Osteocyte (in vitro differentiated cells): ENCODE data around the gene PRMT5. TPM values are rescaled to one million over a fixed set of nuclear protein-coding genes. Genes with fewer than 3 reads are reported as not detected.
A peak's percentile ranks its signal among the peaks of the same experiment; 100 is the strongest.

ENCODE experiments used
- DNase-seq: peaks from one replicate; pipeline ENCODE4 v3.0.0; 2021; ENCODE audit warnings: mixed read lengths; ENCODE audit not compliant: unreplicated experiment; ENCODE audit errors: extremely low spot score
- H3K27ac Mint-ChIP-seq: one replicate; pipeline ENCODE4 v1.8.0; 2021; ENCODE audit warnings: mild to moderate bottlenecking, mixed read lengths; ENCODE audit not compliant: unreplicated experiment
- H3K27me3 Mint-ChIP-seq: one replicate; pipeline ENCODE4 v1.8.0; 2021; ENCODE audit warnings: mixed read lengths; ENCODE audit not compliant: unreplicated experiment
- H3K36me3 Mint-ChIP-seq: one replicate; pipeline ENCODE4 v1.8.0; 2021; ENCODE audit warnings: mixed read lengths; ENCODE audit not compliant: unreplicated experiment
- H3K4me1 Mint-ChIP-seq: one replicate; pipeline ENCODE4 v1.8.0; 2021; ENCODE audit warnings: mixed read lengths; ENCODE audit not compliant: unreplicated experiment
- H3K4me3 Mint-ChIP-seq: one replicate; pipeline ENCODE4 v1.8.0; 2021; ENCODE audit warnings: mild to moderate bottlenecking, moderate library complexity, mixed read lengths; ENCODE audit not compliant: unreplicated experiment
- H3K9me3 Mint-ChIP-seq: one replicate; pipeline ENCODE4 v1.8.0; 2021; ENCODE audit warnings: mixed read lengths; ENCODE audit not compliant: unreplicated experiment
- CTCF ChIP-seq: fragments of 200-600 bp; sonication (generic); IDR thresholded peaks from 2 replicates; pipeline ENCODE4 v1.5.0; 2021; ENCODE audit warnings: antibody characterized with exemption, mild to moderate bottlenecking, moderate library complexity
- total RNA-seq: library from RNA; stranded (reverse); gene quantifications from 2 replicates; pipeline ENCODE4 v1.2.1, GENCODE V29; 2021

PRMT5 gene
- total RNA-seq, 1 donor from 2014 or later, result 68.4 TPM

- Mint-ChIP-seq H3K9me3 (no peaks in the 10 kb centered on the region), H3K27me3 (no peaks in the 10 kb centered on the region), H3K27ac (no peak overlapping the region), H3K4me3 (no peak overlapping the region), H3K36me3 (no peaks in the 10 kb centered on the region), H3K4me1 (peaks cover 8% of the 10 kb centered on the region)
- TF ChIP-seq CTCF, result no peak
- DNase-seq, result no peak
These were observed 3.0 kb upstream of the PRMT5 start for GRCh38 chr14:22932146-22932545.

GRCh38 chr14:22929961-22930364 is 787 bp upstream of the PRMT5 start:
- Mint-ChIP-seq H3K36me3 (peaks cover 13% of the 10 kb centered on the region), H3K9me3 (no peaks in the 10 kb centered on the region), H3K27me3 (no peaks in the 10 kb centered on the region), H3K4me3 (no peak overlapping the region), H3K27ac (no peak overlapping the region), H3K4me1 (peaks cover 16% of the 10 kb centered on the region)
- TF ChIP-seq CTCF, result no peak
- no peak for DNase-seq

- Mint-ChIP-seq H3K36me3 (peaks cover 24% of the 10 kb centered on the region), H3K27me3 (no peaks in the 10 kb centered on the region), H3K27ac (no peak overlapping the region), H3K4me3 (no peak overlapping the region), H3K4me1 (peaks cover 16% of the 10 kb centered on the region), H3K9me3 (no peaks in the 10 kb centered on the region)
- TF ChIP-seq CTCF, result no peak
- no peak for DNase-seq
These were observed 706 bp downstream of the PRMT5 start for GRCh38 chr14:22928237-22929103.

- Mint-ChIP-seq H3K4me3 (no peak overlapping the region), H3K9me3 (no peaks in the 10 kb centered on the region), H3K27ac (peak overlapping the region; percentile 69), H3K36me3 (peaks cover 37% of the 10 kb centered on the region), H3K27me3 (no peaks in the 10 kb centered on the region), H3K4me1 (peaks cover 16% of the 10 kb centered on the region)
- no peak for DNase-seq
- no peak for TF ChIP-seq CTCF
These were observed 2.9 kb downstream of the PRMT5 start for GRCh38 chr14:22926316-22926715.

- no peak overlapping the region for H3K27ac Mint-ChIP-seq
- H3K9me3 Mint-ChIP-seq, result no peaks in the 10 kb centered on the region
- no peak overlapping the region for H3K4me3 Mint-ChIP-seq
- DNase-seq, result no peak
- H3K27me3 Mint-ChIP-seq, result no peaks in the 10 kb centered on the region
- peaks cover 16% of the 10 kb centered on the region for H3K4me1 Mint-ChIP-seq
- H3K36me3 Mint-ChIP-seq, result peaks cover 43% of the 10 kb centered on the region
- TF ChIP-seq CTCF, result no peak
These were observed 3.7 kb downstream of the PRMT5 start for GRCh38 chr14:22925513-22925912.
